HuH-7.5 (cell line): Measurements from ENCODE around the gene ZBTB42.

ENCODE experiments used
- DNase-seq: peaks from one replicate; pipeline ENCODE4 v3.0.0; 2011; ENCODE audit warnings: low spot score

The ZBTB42 gene

GRCh38 chr14:104800771-104801519 lies at the start of gene ZBTB42:
Gene ZBTB42 (plus strand): TSS chr14:104801101. CDS start chr14:104801198, 97 bp downstream.
- peak; percentile 92 for DNase-seq

- DNase-seq, result no peak
Measured at GRCh38 chr14:104751539-104752422, 49.1 kb upstream of the ZBTB42 start.

DNA sequence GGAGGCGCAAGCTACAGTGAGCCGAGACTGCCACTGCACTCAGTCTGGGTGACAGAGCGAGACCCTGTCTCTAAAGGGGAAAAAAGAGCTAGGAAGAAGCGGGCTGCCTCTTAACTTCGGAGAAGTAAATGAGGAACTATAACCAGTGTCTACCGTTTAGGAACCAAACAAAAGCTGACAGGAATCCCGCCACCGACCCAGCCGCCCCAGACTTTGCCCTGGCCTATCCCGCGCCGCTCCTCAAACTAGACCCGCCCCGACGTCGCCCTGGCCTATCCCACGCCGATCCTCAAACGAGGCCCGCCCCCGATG lies 48.5 kb upstream of the ZBTB42 start:
- DNase-seq, result peak; percentile 94

DNA sequence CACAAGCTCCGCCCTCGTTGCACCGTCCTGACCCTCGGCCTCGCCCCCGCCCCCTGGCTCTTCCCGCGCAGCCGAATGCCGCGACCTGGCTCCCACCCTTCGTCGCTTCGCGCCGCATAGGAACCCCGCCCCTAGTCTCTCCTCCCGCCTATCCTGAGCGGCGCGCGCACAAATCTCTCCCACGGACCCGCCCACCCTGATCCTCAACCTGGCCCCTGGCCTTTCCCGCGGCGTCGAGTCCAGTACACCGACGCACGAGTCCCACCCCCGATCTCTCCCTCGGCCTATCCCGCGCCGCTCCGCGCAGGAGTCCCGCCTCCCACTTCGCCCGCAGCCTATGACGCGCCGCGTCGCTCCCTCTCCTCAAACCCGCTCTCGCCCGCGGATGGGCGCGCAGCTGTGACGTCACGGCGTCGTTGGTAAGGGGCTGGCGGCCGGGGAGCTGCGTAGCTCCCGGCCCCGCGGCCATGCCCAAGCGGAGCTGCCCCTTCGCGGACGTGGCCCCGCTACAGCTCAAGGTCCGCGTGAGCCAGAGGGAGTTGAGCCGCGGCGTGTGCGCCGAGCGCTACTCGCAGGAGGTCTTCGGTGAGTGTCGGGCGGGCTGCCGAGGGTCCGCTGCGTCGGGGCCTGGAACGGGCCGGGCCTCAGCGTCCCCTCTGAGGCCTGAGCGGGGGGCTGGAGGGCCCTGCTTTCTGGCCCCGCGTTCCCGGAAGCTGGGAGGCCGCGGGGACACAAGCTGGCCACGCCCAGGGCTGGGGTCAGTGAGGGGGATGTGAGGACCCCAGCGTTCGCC lies 48.0 kb upstream of the ZBTB42 start, which contains the start of gene SIVA1:
SIVA1 (plus strand) TSS at position 413 of the 793 bp plus-strand sequence; CDS start at position 468, 55 bp downstream.
- peak; percentile 97 for DNase-seq

GRCh38 chr14:104753528-104754212 lies 47.2 kb upstream of the ZBTB42 start:
- no peak for DNase-seq

- no peak for DNase-seq
Measured at GRCh38 chr14:104754213-104754851, 46.6 kb upstream of the ZBTB42 start.

DNA sequence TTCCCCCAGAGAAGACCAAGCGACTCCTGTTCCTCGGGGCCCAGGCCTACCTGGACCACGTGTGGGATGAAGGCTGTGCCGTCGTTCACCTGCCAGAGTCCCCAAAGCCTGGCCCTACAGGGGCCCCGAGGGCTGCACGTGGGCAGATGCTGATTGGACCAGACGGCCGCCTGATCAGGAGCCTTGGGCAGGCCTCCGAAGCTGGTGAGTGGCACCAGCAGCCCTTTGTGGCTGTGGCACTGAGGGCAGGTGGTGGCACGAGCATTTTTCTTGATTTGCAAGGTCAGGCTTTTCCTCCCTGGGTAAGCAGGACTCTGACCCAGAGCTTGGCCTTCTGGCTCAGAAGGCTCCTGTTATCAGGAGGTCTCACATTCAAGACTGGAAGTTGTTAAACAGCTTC lies 45.3 kb upstream of the ZBTB42 start:
- DNase-seq, result no peak

GRCh38 chr14:104756477-104757237 lies 44.2 kb upstream of the ZBTB42 start:
- no peak for DNase-seq

GRCh38 chr14:104757238-104757585 lies 43.7 kb upstream of the ZBTB42 start:
- no peak for DNase-seq

GRCh38 chr14:104757681-104758392 lies 43.1 kb upstream of the ZBTB42 start:
- DNase-seq, result no peak

DNA sequence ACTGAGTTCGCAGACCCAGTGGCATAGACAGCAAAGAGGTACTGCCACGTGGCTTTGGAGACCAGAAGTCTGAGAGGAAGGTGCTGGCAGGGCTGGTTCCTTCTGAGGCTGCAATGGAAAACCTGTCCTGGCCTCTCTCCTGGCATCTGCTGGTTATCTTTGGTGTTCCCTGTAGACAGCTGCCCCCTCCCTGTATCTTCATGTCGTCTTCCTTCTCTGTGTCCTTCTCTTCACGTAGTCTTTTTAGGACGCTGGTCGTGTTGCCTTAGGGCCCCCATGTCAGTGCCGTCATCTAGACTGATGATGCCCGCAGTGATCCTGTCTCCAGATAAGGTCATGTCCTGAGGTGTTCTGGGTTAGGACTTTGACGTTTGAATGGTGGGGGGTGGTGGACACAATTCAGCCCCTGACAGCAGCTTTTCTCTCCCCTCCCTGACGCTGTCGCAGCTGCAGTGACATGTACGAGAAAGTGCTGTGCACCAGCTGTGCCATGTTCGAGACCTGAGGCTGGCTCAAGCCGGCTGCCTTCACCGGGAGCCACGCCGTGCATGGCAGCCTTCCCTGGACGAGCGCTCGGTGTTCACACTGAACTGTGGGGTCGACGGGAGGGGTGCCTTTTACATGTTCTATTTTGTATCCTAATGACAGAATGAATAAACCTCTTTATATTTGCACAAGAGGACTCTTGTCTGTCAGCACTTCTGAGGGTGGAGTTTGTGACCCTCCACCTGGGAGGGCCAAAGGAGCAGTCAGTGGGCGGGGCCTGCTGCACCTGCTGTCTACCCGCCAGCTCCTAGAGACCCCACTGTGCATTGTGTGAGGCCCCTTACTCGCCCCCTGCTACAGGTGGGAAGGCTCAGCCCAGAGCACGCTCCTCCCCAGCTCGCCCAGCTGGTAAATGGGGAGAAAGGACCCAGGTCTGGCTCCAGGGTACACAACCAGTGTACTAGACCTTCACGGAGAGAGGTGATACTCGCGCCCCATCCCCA lies 41.6 kb upstream of the ZBTB42 start:
- no peak for DNase-seq

GRCh38 chr14:104765517-104765916 lies 35.4 kb upstream of the ZBTB42 start:
- DNase-seq, result no peak

- no peak for DNase-seq
Measured at GRCh38 chr14:104766256-104766862, 34.5 kb upstream of the ZBTB42 start.

- no peak for DNase-seq
Measured at GRCh38 chr14:104766863-104767633, 33.9 kb upstream of the ZBTB42 start.

DNA sequence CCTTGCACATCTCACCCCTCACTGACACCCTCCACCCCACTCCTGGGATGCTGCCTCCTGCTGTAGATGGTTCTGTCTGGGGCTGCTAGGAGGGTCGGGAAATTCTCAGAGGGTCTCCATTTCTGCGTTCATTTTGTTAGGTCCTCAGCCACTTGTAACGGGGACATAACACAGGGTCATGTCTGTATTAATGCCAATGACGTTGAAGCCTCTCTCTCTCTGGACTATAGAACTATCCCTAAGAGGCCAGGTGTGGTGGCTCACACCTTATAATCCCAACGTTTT lies 33.3 kb upstream of the ZBTB42 start:
- no peak for DNase-seq

GRCh38 chr14:104768437-104769323 lies 32.2 kb upstream of the ZBTB42 start:
- DNase-seq, result peak; percentile 79
